HUES64 (cell line): ENCODE data around the gene PLA2G4F.

Source experiments
- H3K27ac ChIP-seq: 2 replicates; pipeline ENCODE4 v1.7.0; 2013; ENCODE audit warnings: low read depth, low read length, inconsistent platforms
- H3K27me3 ChIP-seq: 2 replicates; pipeline ENCODE4 v1.6.1; 2013; ENCODE audit warnings: mild to moderate bottlenecking, low read length; ENCODE audit not compliant: insufficient read depth
- H3K36me3 ChIP-seq: 2 replicates; pipeline ENCODE4 v1.6.1; 2013; ENCODE audit warnings: mild to moderate bottlenecking, low read length; ENCODE audit not compliant: insufficient read depth
- H3K4me1 ChIP-seq: 2 replicates; pipeline ENCODE4 v1.6.1; 2013; ENCODE audit warnings: mild to moderate bottlenecking, low read length, moderate library complexity; ENCODE audit not compliant: insufficient read depth
- H3K4me3 ChIP-seq: 2 replicates; pipeline ENCODE4 v1.5.1; 2013; ENCODE audit warnings: mild to moderate bottlenecking, low read length, moderate library complexity
- H3K9ac ChIP-seq: 2 replicates; pipeline ENCODE4 v1.6.1; 2013; ENCODE audit warnings: mild to moderate bottlenecking, low read depth, low read length
- H3K9me3 ChIP-seq: 2 replicates; pipeline ENCODE4 v1.6.1; 2013; ENCODE audit warnings: low read depth, low read length; ENCODE audit not compliant: insufficient read depth
- WGBS: fragments of 150-250, 120-280 bp; methylation state at CpG from one replicate; pipeline ENCODE4 v1.1.7; 2013; ENCODE audit warnings: missing lambda C conversion rate; 5-methylcytosine and 5-hydroxymethylcytosine counted together

Gene PLA2G4F

DNA sequence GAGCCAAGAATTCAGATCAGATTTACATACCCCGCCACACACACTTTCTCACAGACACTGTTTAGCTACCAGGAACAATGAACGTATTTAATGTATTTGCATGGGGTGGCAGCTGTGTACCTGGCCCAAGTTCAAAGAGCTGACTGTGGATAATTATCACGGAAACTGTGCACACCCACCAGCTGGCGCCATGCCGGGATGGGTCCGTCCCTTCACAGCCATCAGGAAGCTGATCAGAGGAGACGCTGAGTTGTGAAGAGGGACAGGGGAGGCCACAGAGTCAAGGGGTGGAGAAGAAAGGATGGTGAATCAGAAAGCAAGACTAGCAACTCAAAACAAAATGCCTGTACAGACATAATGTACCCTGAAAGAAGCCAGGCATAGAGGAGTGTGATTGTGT lies 49.0 kb downstream of the PLA2G4F start:
- Histone ChIP-seq H3K9ac (no peak overlapping the region), H3K27ac (no peak overlapping the region), H3K36me3 (no peaks in the 10 kb centered on the region), H3K9me3 (no peaks in the 10 kb centered on the region), H3K27me3 (no peaks in the 10 kb centered on the region), H3K4me1 (no peaks in the 10 kb centered on the region), H3K4me3 (no peak overlapping the region)
- WGBS: 92% methylated on average over 7 of the region's 7 CpGs

DNA sequence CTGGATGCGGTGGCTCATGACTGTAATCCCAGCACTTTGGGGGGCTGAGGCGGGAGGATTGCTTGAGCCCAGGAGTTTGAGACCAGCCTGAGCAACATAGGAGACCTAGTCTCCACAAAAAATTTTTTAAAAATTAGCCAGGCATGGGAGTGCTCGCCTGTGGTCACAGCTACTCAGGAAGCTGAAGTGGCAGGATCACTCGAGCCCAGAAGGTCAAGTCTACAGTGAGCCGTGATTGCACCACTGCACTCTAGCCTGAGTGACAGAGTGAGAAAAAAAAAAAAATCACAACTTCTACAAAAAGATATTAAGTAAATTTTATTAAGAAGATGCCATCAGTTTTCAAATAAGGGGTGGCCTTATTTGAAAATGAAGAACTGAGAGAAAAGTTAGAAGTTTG lies 50.1 kb downstream of the PLA2G4F start:
- Histone ChIP-seq H3K4me1 (no peaks in the 10 kb centered on the region), H3K9ac (no peak overlapping the region), H3K27me3 (no peaks in the 10 kb centered on the region), H3K9me3 (no peaks in the 10 kb centered on the region), H3K36me3 (no peaks in the 10 kb centered on the region), H3K27ac (no peak overlapping the region), H3K4me3 (no peak overlapping the region)
- WGBS: 88% methylated on average over 4 of the region's 5 CpGs

- WGBS: 94% methylated on average over 11 of the region's 11 CpGs
- Histone ChIP-seq H3K36me3 (no peaks in the 10 kb centered on the region), H3K27ac (no peak overlapping the region)
These were observed 52.1 kb downstream of the PLA2G4F start for GRCh38 chr15:42104095-42104891.

GRCh38 chr15:42102646-42103235 lies 53.7 kb downstream of the PLA2G4F start:
- Histone ChIP-seq H3K4me1 (no peaks in the 10 kb centered on the region), H3K9ac (no peak overlapping the region), H3K36me3 (no peaks in the 10 kb centered on the region), H3K27me3 (no peaks in the 10 kb centered on the region), H3K9me3 (no peaks in the 10 kb centered on the region), H3K4me3 (no peak overlapping the region), H3K27ac (no peak overlapping the region)
- WGBS: 94% methylated on average over 6 of the region's 6 CpGs

More at GRCh38 chr15:42104095-42104891, 52.1 kb downstream of the PLA2G4F start:
- Histone ChIP-seq H3K4me1 (no peaks in the 10 kb centered on the region), H3K9ac (no peak overlapping the region), H3K4me3 (no peak overlapping the region), H3K9me3 (no peaks in the 10 kb centered on the region), H3K27me3 (no peaks in the 10 kb centered on the region)

DNA sequence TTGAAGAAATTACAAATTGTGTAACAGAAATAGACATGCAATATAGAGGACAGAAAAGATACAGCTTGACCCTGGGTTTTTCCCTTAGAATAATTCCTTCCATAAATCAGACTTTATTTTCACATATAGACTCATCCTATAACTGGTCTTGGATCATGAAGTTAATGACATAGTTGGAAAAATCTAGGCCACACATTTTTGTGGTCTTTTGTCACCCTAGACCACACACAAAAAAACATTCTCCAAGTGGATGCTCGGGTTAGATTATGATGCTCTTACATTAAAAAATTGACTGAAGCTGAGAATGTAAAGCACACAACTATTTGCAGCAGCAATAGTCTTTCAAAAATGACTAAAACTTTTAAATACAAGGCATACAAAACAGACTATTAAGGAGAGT lies 54.6 kb downstream of the PLA2G4F start:
- no peaks in the 10 kb centered on the region for H3K27me3 ChIP-seq
- no peaks in the 10 kb centered on the region for H3K4me1 ChIP-seq
- WGBS: 100% methylated on average over 1 of the region's 1 CpG
- H3K9ac ChIP-seq: no peak overlapping the region
- H3K4me3 ChIP-seq: no peak overlapping the region
- no peaks in the 10 kb centered on the region for H3K9me3 ChIP-seq
- no peaks in the 10 kb centered on the region for H3K36me3 ChIP-seq
- H3K27ac ChIP-seq: no peak overlapping the region

GRCh38 chr15:42100021-42100800 lies 56.2 kb downstream of the PLA2G4F start:
- WGBS: 92% methylated on average over 8 of the region's 8 CpGs
- Histone ChIP-seq H3K4me3 (no peak overlapping the region), H3K27ac (no peak overlapping the region)

GRCh38 chr15:42097018-42097417 lies 59.4 kb downstream of the PLA2G4F start:
- no peaks in the 10 kb centered on the region for H3K9me3 ChIP-seq
- H3K4me3 ChIP-seq: no peak overlapping the region
- H3K9ac ChIP-seq: no peak overlapping the region
- H3K27me3 ChIP-seq: no peaks in the 10 kb centered on the region
- no peaks in the 10 kb centered on the region for H3K36me3 ChIP-seq
- H3K4me1 ChIP-seq: peaks cover 7% of the 10 kb centered on the region
- no peak overlapping the region for H3K27ac ChIP-seq
- WGBS: 89% methylated on average over 4 of the region's 5 CpGs

More at GRCh38 chr15:42100021-42100800, 56.2 kb downstream of the PLA2G4F start:
- no peak overlapping the region for H3K9ac ChIP-seq
- no peaks in the 10 kb centered on the region for H3K9me3 ChIP-seq
- no peaks in the 10 kb centered on the region for H3K36me3 ChIP-seq
- H3K4me1 ChIP-seq: no peaks in the 10 kb centered on the region
- H3K27me3 ChIP-seq: no peaks in the 10 kb centered on the region

DNA sequence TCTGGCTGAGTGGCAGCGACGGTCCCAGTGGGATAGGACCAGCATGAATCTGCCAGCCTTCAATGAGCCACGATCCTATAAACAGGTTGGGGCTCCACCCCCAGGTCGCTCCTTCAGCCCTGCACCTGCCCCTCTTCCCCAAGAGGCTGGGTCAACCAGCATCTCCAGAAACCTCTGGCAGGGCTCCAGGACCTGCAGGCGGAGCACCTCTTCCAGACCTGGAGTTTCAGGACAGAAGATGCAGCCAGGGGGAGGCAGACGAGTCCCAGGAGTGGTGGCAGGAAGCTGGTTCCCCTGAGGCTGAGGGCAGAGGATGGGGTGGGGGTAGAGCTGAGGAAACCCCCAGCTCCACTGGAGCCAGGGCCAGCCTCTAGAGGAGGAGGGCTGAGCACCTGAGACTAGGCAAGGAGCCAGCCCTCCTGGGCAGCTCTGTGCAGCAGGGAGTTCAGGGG lies 61.9 kb downstream of the PLA2G4F start, which contains the start of gene PLA2G4D:
Gene PLA2G4D, minus strand, starts transcription at position 51 of the 452 bp plus-strand sequence. CDS start 103 bp downstream, outside the sequence.
- no peaks in the 10 kb centered on the region for H3K36me3 ChIP-seq
- no peaks in the 10 kb centered on the region for H3K9me3 ChIP-seq
- no peak within 1 kb of the TSS for H3K9ac ChIP-seq
- peaks cover 13% of the 10 kb centered on the region for H3K4me1 ChIP-seq
- WGBS: 87% methylated on average over 6 of the region's 6 CpGs
- H3K27me3 ChIP-seq: no peaks in the 10 kb centered on the region
- no peak within 1 kb of the TSS for H3K4me3 ChIP-seq
- H3K27ac ChIP-seq: no peak within 1 kb of the TSS

DNA sequence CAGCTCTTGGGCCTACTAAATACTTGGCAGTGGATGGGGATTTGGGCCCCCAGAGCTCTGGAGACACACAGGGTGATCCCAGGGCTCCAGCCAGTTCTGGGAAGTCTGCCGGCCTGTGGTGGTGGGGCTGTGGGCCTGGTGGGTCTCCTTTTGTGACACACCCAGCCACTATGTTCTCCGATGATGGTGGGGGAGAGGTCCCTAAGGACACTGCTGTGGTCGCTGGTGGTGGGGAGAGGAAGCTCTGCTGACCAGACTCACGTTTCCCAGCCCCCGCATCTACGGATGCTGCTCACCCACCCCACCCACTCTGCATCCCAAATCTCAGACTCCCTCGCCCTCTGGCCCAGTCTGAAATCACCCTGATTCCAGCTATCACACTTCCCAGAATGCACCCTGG lies 62.5 kb downstream of the PLA2G4F start:
- Histone ChIP-seq H3K36me3 (no peaks in the 10 kb centered on the region), H3K27me3 (no peaks in the 10 kb centered on the region), H3K27ac (no peak overlapping the region), H3K4me1 (peaks cover 13% of the 10 kb centered on the region), H3K4me3 (no peak overlapping the region), H3K9me3 (no peaks in the 10 kb centered on the region), H3K9ac (no peak overlapping the region)
- WGBS: 96% methylated on average over 7 of the region's 7 CpGs

DNA sequence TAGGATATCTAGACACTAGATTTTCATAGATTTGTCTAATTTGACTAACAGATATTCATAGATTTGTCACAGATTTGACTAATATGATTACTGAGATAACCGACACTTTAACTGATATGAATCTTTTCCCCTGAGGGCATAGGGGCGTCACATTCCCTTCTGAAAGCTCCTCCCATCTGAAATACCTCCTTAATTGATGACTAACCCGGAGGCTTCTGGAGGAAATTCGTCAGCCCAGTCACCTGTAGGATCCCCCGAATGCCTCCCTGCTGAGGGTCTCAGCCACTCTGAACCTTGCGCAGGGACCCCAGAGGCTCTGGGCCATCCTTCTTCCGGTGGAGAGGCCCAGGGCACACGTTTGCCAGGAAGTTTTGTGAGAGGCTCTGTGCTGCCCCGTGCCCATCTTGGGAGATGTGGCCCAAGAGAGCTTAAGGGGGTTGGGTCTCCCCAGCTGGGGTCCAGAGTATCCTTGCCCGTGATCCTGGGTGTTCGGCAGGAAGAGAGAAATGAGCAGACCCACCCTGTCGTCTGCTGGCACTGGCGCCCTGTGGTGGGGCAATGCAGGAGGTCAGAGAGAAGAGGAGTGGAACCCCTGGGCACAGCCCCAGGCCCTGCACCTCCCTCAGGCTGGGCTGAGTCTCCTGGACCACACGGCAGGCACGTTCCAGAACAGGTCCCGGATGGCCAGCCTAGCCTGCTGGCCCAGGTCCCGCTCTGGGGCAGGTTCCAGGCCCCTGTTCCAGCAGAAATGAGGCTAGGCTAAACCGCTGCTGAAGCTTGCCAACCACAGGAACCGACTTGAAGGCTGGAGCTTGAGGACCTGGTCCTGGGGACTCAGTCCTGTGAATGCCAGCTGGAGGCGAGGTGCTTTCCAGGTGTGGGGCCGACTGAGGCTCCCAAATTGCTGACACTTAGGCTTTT lies 63.8 kb downstream of the PLA2G4F start:
- Histone ChIP-seq H3K9ac (peak overlapping the region; percentile 59), H3K27me3 (no peaks in the 10 kb centered on the region), H3K4me3 (no peak overlapping the region), H3K27ac (peak overlapping the region; percentile 81), H3K36me3 (no peaks in the 10 kb centered on the region), H3K4me1 (peaks cover 13% of the 10 kb centered on the region), H3K9me3 (no peaks in the 10 kb centered on the region)
- WGBS: 68% methylated on average over 21 of the region's 21 CpGs
